HG03064 (cell line): Measurements from ENCODE around the gene FDX1.

ENCODE experiments used
- ATAC-seq: cut with Tn5 transposase; IDR thresholded peaks from one replicate; pipeline ENCODE4 v1.9.1; 2021; ENCODE audit warnings: low read depth; ENCODE audit not compliant: unreplicated experiment

FDX1 gene

GRCh38 chr11:110455718-110456117, 26.0 kb downstream of the FDX1 start:
- no peak for ATAC-seq

- no peak for ATAC-seq
Measured at GRCh38 chr11:110463153-110463552, 33.4 kb downstream of the FDX1 start.

- ATAC-seq: no peak
Measured at GRCh38 chr11:110465231-110465630, 35.5 kb downstream of the FDX1 start.

- no peak for ATAC-seq
Measured at GRCh38 chr11:110467556-110467955, 37.8 kb downstream of the FDX1 start.

- no peak for ATAC-seq
Measured at GRCh38 chr11:110468121-110468520, 38.4 kb downstream of the FDX1 start.

- no peak for ATAC-seq
Measured at GRCh38 chr11:110469127-110469526, 39.4 kb downstream of the FDX1 start.

GRCh38 chr11:110470716-110471115, 41.0 kb downstream of the FDX1 start:
- no peak for ATAC-seq

GRCh38 chr11:110471371-110471770, 41.6 kb downstream of the FDX1 start:
- ATAC-seq: no peak

GRCh38 chr11:110472858-110473257, 43.1 kb downstream of the FDX1 start:
- ATAC-seq: no peak

GRCh38 chr11:110473706-110474105, 44.0 kb downstream of the FDX1 start:
- no peak for ATAC-seq

GRCh38 chr11:110474578-110474977, 44.8 kb downstream of the FDX1 start:
- ATAC-seq: no peak

GRCh38 chr11:110475671-110476070, 45.9 kb downstream of the FDX1 start:
- ATAC-seq: no peak

- no peak for ATAC-seq
Measured at GRCh38 chr11:110478410-110478809, 48.7 kb downstream of the FDX1 start.

- no peak for ATAC-seq
Measured at GRCh38 chr11:110479108-110480101, 49.7 kb downstream of the FDX1 start.

- no peak for ATAC-seq
Measured at GRCh38 chr11:110481523-110481922, 51.8 kb downstream of the FDX1 start.

- ATAC-seq: no peak
Measured at GRCh38 chr11:110486156-110486555, 56.4 kb downstream of the FDX1 start.

- ATAC-seq: no peak
Measured at GRCh38 chr11:110488446-110488845, 58.7 kb downstream of the FDX1 start.

GRCh38 chr11:110490886-110491285, 61.1 kb downstream of the FDX1 start:
- ATAC-seq: no peak

GRCh38 chr11:110491577-110492320, 62.0 kb downstream of the FDX1 start:
- ATAC-seq: no peak

- ATAC-seq: no peak
Measured at GRCh38 chr11:110492321-110492685, 62.6 kb downstream of the FDX1 start.

GRCh38 chr11:110493346-110493745, 63.6 kb downstream of the FDX1 start:
- no peak for ATAC-seq
